Heart right ventricle (tissue), 16 donors: ENCODE measurements around the gene MCF2L2. TPM values are rescaled to one million over a fixed set of nuclear protein-coding genes. Genes with fewer than 3 reads are reported as not detected.
"Not testable (repeated sequence)": the region's sequence is repeated elsewhere in the genome, so short reads cannot be mapped to it uniquely, and the experiment has no call there.

Experiments
- ATAC-seq, 8 donors: fragments of 200-7000 bp; cut with Tn5 transposase; one replicate each; pipeline ENCODE4 v1.9.1; 2020; ENCODE audit warnings: mild to moderate bottlenecking in 8 of 8, moderate library complexity in 8 of 8, moderate number of reproducible peaks in 1 of 8
- DNase-seq, 2 donors: peaks; one replicate each; pipeline ENCODE4 v3.0.0-alpha.2; 2020
- H3K27ac ChIP-seq, 10 donors: fragments of 200-600 bp; sonication (generic) in 2 of 10; one replicate each; pipeline versions ENCODE4 v1.5.0 to v1.8.0; 2020 to 2022; ENCODE audit warnings: mild to moderate bottlenecking in 3 of 10
- H3K27me3 ChIP-seq, 7 donors: fragments of 200-600 bp; one replicate each; pipeline ENCODE4 v1.8.0; 2021 to 2022; ENCODE audit warnings: mild to moderate bottlenecking in 2 of 7
- H3K36me3 ChIP-seq, 9 donors: fragments of 200-600 bp; sonication (generic) in 1 of 9; one replicate each; pipeline versions ENCODE4 v1.5.0 to v1.8.0; 2020 to 2022; ENCODE audit warnings: mild to moderate bottlenecking in 2 of 9
- H3K4me1 ChIP-seq, 9 donors: fragments of 200-600 bp; sonication (generic) in 1 of 9; one replicate each; pipeline versions ENCODE4 v1.5.0 to v1.8.0; 2020 to 2022; ENCODE audit warnings: mild to moderate bottlenecking in 4 of 9
- H3K4me3 ChIP-seq, 10 donors: fragments of 200-600 bp; sonication (generic) in 2 of 10; one replicate each; pipeline versions ENCODE4 v1.5.0 to v1.8.0; 2020 to 2022; ENCODE audit warnings: mild to moderate bottlenecking in 7 of 10, moderate library complexity in 2 of 10
- H3K9me3 ChIP-seq, 11 donors: fragments of 200-600 bp in 10 of 11; sonication (generic) in 2 of 11; one replicate each; pipeline versions ENCODE4 v1.5.0 to v1.8.0; 2013 to 2022; ENCODE audit warnings: mild to moderate bottlenecking in 2 of 11, control low read depth in 1 of 11, moderate library complexity in 1 of 11
- WGBS, 2 donors: extraction: QIAGEN DNeasy Blood & Tissue Kit; methylation state at CpG; one replicate each; pipeline ENCODE4 v1.1.7; 2013; ENCODE audit warnings: inconsistent platforms in 1 of 2; 5-methylcytosine and 5-hydroxymethylcytosine counted together
- intact Hi-C, 10 donors: fragments of 100-400 bp; cut with DNase I; formaldehyde crosslinking; loops; one replicate each; pipeline versions ENCODE4 v1.11.1 to v1.14.2; 2022
- polyA plus RNA-seq, 2 donors: library from polyadenylated mRNA; stranded (reverse); fragments of 200-250 nt; gene quantifications; one replicate each; pipeline ENCODE4 v1.2.3, GENCODE V29; 2013
- total RNA-seq, 10 donors: library from RNA; stranded (reverse); fragmentation: NEBNext Ultra II Directional in 3 of 10; extraction: Animal tissue kit (Norgen Biotek cat#: 25700) in 3 of 10; gene quantifications; one replicate each; pipeline versions ENCODE4 v1.2.1 to v1.2.4, GENCODE V29; 2021 to 2023
- TF ChIP-seq, protein P1 (sequence below), 9 donors: fragments of 200-600 bp; sonication (generic) in 2 of 9; IDR thresholded peaks; one replicate each; pipeline versions ENCODE4 v1.5.0 to v1.8.0; 2021 to 2022; ENCODE audit warnings: antibody characterized with exemption in 9 of 9, mild to moderate bottlenecking in 5 of 9, moderate library complexity in 1 of 9
- donor health status: Arrhythmogenic right ventricular cardiomyopathy.
- donor health status: ischemic (EF 13 %, LVEDD 7.1; RV severe dilation, severe dysfunction).
- donor health status: healthy with polysubstance abuse.
- donor health status: DM: no; HTN: yes; CAD: no.
- donor health status: DM: no; HTN: no; CAD: no.
- donor health status: ischemic (EF 25% LVEDD 6.9; RV normal size, moderate dysfunction).
- donor health status: ischemic (EF 25% LVEDD 5.7; RV mildly dilated, moderate dysfunction).
- donor health status: healthy.
- donor health status: DM: yes; HTN: yes; CAD: no.
- donor health status: Ischemic cardiomyopathy.
- donor health status: ischemic (EF 35%, LVEDD 5.7; RV mildly dilated, moderate dysfunction).
- donor health status: nonischemic (EF 11% LVEDD 7.7; RV severe dilation, severe dysfunction).
- donor health status: DM: yes; HTN: yes; CAD: no.
- donor health status: PGD.
- donor health status: ischemic (EF 29% LVEDD 5.4; RV normal size, mild dysfunction).
- donor health status: nonischemic (EF 23%, LVEDD 6.1; RV moderate dilation, normal function).

Gene MCF2L2
- total and polyA plus RNA-seq, 12 donors = 0.09 to 1.5 (median 0.40) TPM; not detected in 1

GRCh38 chr3:183427876-183428446, 458 bp downstream of the MCF2L2 start:
- 1% methylated on average over 47 of the region's 47 CpGs for WGBS, 2 donors
- TF ChIP-seq, protein P1, sequence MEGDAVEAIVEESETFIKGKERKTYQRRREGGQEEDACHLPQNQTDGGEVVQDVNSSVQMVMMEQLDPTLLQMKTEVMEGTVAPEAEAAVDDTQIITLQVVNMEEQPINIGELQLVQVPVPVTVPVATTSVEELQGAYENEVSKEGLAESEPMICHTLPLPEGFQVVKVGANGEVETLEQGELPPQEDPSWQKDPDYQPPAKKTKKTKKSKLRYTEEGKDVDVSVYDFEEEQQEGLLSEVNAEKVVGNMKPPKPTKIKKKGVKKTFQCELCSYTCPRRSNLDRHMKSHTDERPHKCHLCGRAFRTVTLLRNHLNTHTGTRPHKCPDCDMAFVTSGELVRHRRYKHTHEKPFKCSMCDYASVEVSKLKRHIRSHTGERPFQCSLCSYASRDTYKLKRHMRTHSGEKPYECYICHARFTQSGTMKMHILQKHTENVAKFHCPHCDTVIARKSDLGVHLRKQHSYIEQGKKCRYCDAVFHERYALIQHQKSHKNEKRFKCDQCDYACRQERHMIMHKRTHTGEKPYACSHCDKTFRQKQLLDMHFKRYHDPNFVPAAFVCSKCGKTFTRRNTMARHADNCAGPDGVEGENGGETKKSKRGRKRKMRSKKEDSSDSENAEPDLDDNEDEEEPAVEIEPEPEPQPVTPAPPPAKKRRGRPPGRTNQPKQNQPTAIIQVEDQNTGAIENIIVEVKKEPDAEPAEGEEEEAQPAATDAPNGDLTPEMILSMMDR (IDR thresholded peaks at IDR 0.05) = no peak
- H3K27ac ChIP-seq = peak overlapping the region in 1 of 10 donors; percentile 44
- intact Hi-C loops = no loop called here
- ATAC-seq = peak; percentile 72 to 88 (median 77)
- H3K27me3 ChIP-seq = peaks cover 0 to 48% (median 20%) of the 10 kb centered on the region in 7 donors
- H3K4me3 ChIP-seq = peak overlapping the region; percentile 35 to 83 (median 70)
- H3K9me3 ChIP-seq = no peaks in the 10 kb centered on the region
- H3K4me1 ChIP-seq = peaks cover 0 to 21% (median 17%) of the 10 kb centered on the region in 9 donors
- peak; percentile 71 to 81 for DNase-seq
- no peaks in the 10 kb centered on the region for H3K36me3 ChIP-seq

DNA sequence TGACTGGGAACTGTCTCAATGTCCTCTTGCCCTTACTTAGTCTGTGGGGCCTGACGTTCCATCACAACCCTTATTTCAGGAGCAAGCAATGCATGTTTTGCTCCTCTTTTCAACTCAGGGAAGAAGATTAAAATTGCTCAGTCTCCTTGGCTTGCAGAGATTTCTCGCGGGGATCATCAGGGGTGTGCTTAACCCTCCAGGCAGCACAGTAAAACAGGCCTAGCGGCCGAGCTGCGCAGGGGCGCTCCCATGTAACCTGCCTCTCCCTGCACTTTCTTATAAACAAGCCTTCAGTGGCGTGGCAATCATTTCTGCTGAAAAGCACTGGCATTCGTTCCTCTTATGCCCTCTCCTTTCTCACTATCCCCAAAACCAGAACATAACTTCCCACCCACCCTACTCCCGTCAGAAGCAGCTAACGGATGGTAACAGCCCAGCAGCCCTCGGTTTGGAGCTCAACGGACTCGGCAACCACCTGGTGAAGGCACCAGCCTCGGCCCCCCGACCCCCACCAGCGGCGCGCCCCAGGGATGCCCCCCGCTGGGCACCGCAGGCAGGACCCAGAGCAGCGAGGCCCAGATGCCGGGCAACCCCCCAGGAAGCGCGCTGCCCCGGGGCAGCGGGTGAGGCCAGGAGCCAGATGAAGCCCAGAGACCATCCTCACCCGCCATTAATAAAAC, 1.1 kb downstream of the MCF2L2 start:
- TF ChIP-seq, protein P1 (IDR thresholded peaks at IDR 0.05) = no peak
- peak overlapping the region; percentile 35 to 83 (median 70) for H3K4me3 ChIP-seq
- 39 to 40% methylated on average over 28 of the region's 28 CpGs for WGBS, 2 donors
- H3K9me3 ChIP-seq = no peaks in the 10 kb centered on the region
- no peak overlapping the region for H3K27ac ChIP-seq
- intact Hi-C loops = no loop called here
- peaks cover 0 to 48% (median 20%) of the 10 kb centered on the region in 7 donors for H3K27me3 ChIP-seq
- H3K36me3 ChIP-seq = no peaks in the 10 kb centered on the region
- peaks cover 0 to 21% (median 17%) of the 10 kb centered on the region in 9 donors for H3K4me1 ChIP-seq
- DNase-seq (no peak), ATAC-seq (peak in 2 of 8 donors; percentile 11 to 20)

GRCh38 chr3:183418807-183419206, 9.6 kb downstream of the MCF2L2 start:
- H3K9me3 ChIP-seq = peaks cover 0 to 35% (median 18%) of the 10 kb centered on the region in 11 donors
- 95 to 100% methylated on average over 2 of the region's 2 CpGs for WGBS, 2 donors
- H3K4me1 ChIP-seq, H3K27me3 ChIP-seq, H3K36me3 ChIP-seq, H3K27ac ChIP-seq, intact Hi-C loops, DNase-seq, ATAC-seq, H3K4me3 ChIP-seq: not testable (repeated sequence)

DNA sequence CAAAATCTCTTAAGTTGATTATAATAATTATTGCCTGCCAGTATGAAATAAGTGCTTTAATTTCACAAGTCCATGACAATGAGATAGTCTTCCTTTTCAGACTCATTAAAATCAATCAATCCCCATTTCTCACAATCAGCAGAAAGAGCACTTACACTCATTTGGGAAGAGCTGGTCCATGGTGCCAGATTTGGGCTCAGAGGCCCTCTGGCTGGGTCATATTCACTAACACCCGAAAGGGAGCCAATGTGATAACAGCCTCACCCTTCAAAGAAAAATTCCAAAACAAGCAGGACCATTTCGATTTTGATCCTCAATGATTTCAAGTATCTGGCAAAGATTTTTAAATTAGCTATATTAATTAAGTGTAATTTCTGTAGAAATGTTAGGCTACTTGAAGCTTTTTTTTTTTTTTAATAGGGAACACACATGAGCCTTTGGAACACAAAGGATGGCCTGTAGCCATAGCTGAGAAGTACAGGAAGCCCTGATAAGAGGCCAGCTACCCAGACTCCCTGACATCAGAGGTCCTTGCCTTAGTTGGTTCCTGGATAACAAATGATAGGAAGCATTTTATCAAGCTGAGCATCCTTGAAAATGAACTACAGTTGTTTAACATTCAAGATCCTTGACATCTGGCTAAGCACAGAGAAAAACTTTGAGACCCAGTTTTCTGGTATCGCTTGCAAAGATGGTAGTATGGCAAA, 17.1 kb downstream of the MCF2L2 start:
- peak in 1 of 2 donors; percentile 21 for DNase-seq
- Histone ChIP-seq H3K27ac (no peak overlapping the region), H3K4me1 (peaks cover 0 to 21% (median 8%) of the 10 kb centered on the region in 9 donors), H3K36me3 (no peaks in the 10 kb centered on the region), H3K27me3 (peaks cover 0 to under 1% (median 0%) of the 10 kb centered on the region in 7 donors), H3K4me3 (no peak overlapping the region), H3K9me3 (no peaks in the 10 kb centered on the region)
- 43 to 46% methylated on average over 3 of the region's 3 CpGs for WGBS, 2 donors
- intact Hi-C loops = no loop called here
- TF ChIP-seq, protein P1 (IDR thresholded peaks at IDR 0.05) = no peak
- ATAC-seq = peak in 6 of 8 donors; percentile 72 to 86 (median 81)
